DMS153 (cell line): Measurements from ENCODE around the gene TMPRSS7.

ENCODE experiments used
- DNase-seq: peaks from one replicate; lab custom pipeline; 2025; lab: John Stamatoyannopoulos, UW

TMPRSS7 gene

GRCh38 chr3:112061152-112061551 lies 26.6 kb downstream of the TMPRSS7 start:
- DNase-seq: no peak

DNA sequence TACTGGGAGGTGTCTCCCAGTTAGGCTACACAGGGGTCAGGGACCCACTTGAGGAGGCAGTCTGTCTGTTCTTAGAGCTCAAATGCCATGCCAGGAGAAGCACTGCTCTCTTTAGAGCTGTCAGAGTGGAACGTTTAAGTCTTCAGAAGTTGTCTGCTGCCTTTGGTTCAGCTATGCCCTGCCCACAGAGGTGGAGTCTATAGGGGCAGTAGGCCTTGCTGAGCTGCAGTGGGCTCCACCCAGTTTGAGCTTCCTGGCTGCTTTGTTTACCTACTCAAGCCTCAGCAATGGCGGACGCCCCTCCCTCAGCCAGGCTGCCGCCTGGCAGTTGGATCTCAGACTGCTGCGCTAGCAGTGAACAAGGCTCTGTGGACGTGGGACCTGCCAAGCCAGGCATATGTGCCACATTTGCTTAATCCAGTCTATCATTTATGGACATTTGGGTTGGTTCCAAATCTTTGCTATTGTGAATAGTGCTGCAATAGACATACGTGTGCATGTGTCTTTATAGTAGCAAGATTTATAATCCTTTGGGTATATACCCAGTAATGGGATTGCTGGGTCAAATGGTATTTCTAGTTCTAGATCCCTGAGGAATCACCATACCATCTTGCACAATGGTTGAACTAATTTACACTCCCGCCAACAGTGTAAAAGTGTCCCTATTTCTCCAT lies 38.0 kb downstream of the TMPRSS7 start:
- DNase-seq: peak; percentile 54

GRCh38 chr3:112074006-112074405 lies 39.5 kb downstream of the TMPRSS7 start:
- DNase-seq: no peak

GRCh38 chr3:112074616-112075497 lies 40.3 kb downstream of the TMPRSS7 start:
- peak; percentile 65 for DNase-seq

DNA sequence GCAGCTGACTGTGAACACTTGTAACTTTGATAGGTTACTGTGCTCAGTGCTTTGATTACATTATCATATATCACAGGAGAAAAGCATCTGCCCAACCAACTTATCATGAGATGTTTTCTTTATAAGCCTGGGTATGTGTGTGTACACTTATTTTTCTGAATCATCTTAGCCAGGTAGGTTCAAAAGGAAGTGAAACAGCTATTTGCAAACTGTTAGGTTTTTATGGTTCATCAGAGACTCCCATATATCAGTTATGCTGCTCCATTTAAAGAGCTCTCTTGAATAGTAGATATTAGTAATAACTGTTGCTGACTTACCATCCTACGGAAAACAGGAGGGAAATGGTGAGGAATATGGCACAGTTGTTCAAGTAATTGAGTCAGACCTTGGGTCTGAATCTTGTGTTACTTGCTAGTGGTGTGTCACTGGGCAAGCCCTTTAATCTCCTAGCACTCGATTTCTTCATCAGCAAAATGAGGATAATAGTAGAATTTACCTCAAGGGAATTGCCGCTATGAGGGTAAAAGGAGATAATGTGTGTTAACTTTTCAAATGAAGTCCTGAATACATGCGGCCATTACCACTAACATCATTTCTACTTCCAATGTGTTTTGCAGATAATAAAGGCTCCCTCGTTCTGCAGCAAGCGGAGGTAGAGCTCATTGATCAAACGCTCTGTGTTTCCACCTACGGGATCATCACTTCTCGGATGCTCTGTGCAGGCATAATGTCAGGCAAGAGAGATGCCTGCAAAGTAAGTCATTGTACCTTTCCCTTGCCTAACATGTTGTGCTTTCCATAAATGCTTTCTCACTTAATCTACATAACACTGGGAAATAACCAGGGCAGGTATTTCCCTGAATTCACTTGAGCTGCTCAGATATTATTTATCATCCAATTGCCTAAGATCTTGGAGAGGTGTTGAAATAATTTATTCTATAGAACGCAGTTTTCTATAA lies 43.9 kb downstream of the TMPRSS7 start:
- no peak for DNase-seq

- DNase-seq: no peak
Observed at GRCh38 chr3:112083239-112083638, 48.7 kb downstream of the TMPRSS7 start.

DNA sequence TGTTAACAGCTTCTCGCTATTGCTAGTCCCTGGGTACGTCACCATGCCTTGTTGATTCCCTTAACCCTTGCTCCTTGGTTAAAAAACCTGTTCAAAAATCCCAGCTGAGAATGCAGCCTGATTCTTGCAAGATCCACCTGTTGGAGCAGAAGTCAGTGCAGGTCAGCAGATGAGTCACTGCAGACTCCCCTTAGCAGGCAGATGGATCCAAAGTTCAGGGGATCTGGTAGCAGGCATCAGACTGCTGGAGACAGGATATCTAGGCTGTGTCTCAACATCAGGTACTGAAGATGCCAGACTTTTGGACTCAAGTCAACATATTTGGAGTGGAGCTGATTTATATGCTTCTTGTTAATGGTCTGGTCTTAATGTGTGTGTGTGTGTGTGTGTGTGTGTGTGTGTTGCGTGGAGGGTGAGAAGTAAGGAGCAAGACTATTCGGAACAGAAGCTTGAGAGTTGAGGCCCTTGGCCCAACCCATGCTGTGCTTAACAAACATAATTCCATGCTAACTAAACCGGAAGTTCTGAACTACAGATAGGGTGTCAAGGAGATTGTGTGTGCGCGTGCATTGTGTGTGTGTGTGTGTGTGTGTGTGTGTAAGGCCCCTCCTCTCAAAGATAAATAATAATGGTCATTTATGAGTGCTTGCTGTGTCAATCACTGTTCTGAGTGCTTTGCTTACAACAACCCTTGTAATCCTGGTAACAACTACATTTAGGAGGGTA lies 50.6 kb downstream of the TMPRSS7 start:
- peak; percentile 26 for DNase-seq

- peak; percentile 26 for DNase-seq
Observed at GRCh38 chr3:112085735-112086075, 51.2 kb downstream of the TMPRSS7 start.

DNA sequence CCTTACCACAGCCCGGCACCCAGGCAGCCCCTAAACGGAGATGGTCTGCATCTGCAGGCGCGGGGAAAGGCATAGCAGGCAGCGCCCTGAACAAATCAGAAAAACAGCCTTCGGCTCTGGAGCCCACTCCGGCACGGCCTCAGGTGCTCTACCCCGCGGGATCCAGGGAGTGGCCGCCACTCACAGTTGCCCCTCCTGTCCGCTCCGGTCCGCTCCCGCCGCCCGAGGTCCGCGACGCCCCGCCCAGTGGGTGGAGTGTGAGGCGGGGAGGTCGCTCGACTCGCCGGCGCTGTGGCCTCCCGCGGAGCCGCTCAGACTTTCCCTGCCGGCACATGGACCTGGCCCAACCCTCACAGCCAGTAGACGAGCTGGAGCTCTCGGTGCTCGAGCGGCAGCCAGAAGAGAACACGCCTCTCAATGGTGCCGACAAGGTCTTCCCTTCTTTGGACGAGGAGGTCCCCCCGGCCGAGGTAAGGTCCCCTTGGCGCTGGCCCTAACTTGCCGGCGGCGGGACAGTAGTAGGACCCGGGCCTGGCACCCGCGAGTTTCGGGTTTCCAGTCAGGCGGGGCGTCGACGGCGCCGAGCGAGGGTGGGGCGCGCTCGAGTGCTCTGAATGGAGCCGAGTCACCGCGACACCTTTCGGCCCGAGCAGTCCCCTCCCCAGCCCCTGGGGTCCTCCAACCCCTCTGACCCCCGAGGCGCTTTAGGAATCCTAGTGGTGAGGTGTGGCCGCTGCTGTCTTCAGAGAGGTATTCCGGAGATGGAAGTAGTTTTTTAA lies 51.7 kb downstream of the TMPRSS7 start, which contains the start of gene C3orf52:
Gene C3orf52 (plus strand): TSS at position 314 of the 779 bp plus-strand sequence. CDS start 19 bp downstream, at position 333.
- DNase-seq: peak; percentile 70

GRCh38 chr3:112086875-112087524 lies 52.5 kb downstream of the TMPRSS7 start:
- DNase-seq: no peak

DNA sequence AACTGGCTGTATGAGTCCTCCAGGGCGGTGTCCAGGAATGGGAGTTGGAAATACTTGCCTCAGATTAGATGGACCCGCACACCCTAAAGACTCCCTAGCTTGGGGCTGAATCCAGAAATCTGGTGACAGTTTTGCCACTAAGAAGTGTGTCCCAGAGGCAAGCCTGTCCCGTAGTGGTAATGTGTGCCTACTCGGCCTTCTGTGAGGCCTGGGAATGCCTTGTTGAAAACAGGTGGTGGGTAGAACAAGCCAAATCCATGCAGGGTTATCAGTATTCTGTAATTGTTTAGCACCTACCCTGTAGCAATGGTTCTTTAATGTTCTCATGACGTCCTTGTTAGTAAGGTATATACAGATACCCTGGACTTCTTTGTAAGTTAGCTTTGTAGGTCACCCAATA lies 53.2 kb downstream of the TMPRSS7 start:
- no peak for DNase-seq

DNA sequence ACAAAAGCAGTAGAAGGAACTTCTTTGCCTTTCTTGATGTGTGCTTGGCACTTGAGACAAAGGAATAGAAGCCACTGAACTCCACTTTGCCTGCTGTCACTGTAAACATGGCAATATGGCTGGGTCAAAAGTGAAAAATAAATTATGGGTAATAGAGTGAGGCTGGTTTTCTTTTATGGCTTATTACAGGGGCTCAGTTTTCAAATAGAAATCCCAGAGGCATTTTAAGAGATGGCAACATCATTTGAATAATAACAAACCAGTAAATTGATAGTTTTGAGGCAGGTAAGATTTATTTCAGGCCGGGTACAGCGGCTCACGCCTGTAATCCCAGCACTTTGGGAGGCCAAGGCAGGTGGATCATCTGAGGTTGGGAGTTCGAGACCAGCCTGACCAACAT lies 54.4 kb downstream of the TMPRSS7 start:
- no peak for DNase-seq

DNA sequence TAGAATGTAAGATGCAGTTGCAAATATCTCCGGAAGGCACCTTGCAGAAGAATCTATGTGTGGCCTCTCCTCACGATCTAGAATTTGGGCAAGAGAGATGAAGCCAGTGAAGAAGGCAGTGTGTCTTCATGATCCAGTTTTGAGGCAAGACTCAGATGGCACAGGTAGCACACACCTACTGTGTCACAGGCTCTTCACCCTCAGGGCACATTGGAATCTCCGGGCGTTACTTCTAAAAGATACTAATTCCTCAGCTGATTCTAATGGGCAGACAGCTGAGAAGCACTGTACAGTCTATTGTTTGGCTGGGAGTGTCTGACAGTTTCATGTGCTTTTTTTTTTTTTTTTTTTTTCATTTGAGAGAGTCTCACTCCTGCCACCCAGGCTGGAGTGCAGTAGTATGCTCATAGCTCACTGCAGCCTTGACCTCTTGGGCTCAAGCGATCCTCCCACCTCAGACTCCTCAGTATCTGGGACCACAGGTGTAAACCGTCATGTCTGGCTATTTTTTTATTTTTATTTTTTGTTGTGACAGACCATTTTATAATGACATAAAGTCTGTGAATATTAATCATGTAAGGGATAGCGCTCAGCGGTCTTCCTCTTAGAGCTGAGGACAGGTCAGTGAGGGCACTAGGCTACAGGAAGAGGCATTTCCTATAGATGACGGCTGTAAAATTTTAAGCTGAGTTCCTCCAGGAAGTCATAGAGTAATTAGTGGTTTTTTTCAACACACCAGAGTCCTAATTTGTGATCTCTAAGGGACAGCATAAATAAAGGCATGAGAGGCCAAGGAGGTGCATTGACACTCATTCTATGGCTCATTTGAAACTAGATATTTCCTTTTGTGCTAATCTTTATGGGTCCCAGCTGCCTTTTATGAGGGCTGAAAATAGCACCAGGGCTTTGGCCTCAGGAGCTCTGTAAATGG lies 55.7 kb downstream of the TMPRSS7 start:
- peak; percentile 79 for DNase-seq

DNA sequence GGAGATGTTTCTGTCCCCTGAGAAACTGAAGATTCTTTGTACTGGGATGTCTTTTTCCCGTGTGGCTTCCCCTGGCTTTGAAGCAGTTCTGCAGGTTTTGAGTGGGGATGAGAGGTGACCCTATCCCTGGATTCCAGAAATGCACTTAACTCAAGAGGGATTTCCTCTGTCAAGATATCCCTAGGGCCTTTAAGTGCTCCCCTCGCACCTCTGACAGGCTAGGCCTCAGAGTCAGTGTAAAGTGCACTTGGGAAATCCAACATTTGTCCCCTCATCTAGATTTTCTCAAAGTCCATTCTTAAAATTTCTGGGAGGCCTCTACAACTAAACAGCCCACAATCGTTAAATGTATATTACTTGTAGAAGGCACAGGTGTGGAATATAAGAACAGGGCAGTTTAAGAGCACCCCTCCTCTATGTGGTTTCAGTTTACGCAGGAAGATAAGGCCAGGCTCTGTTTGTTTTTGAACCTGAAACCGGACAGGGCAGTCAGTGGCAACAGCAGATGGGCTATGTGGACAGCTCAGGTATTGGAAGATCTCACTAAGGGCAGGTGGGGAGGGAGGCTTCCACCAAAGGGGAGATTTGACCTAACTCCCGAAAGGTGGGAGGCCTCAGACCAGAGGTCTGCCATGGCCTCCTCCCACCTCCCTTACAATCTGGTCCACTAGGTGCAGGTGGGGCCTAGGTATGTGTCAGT lies 56.5 kb downstream of the TMPRSS7 start:
- DNase-seq: peak; percentile 49

- DNase-seq: peak; percentile 43
Observed at GRCh38 chr3:112092496-112093179, 58.1 kb downstream of the TMPRSS7 start.

DNA sequence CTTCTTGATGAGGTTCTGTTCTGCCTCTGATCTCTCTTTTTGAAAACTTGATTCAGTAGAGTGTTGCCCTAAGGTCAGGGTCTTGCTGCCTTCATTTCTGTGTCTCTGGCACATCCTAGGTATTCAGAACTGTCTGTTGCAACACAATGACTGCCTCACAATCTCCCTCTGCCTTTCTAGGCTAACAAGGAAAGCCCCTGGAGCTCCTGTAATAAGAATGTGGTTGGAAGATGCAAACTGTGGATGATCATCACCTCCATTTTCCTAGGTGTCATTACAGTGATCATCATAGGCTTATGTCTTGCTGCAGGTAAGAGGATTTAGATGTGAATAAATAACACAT lies 58.6 kb downstream of the TMPRSS7 start:
- no peak for DNase-seq

GRCh38 chr3:112095731-112096130 lies 61.2 kb downstream of the TMPRSS7 start:
- DNase-seq: no peak

GRCh38 chr3:112096176-112096575 lies 61.6 kb downstream of the TMPRSS7 start:
- DNase-seq: no peak
